SU-DHL-6 (cell line): ENCODE data around the gene ACACB.

ENCODE experiments used
- H2AFZ ChIP-seq: fragments of 200-600 bp; sonication (generic); 2 replicates; pipeline ENCODE4 v1.6.1; 2014; ENCODE audit warnings: low read depth, mild to moderate bottlenecking, moderate library complexity, mixed read lengths, antibody characterized with exemption, low read length; ENCODE audit not compliant: severe bottlenecking
- H3F3A ChIP-seq: fragments of 200-600 bp; shearing (Covaris generic); 2 replicates; pipeline ENCODE4 v1.6.0; 2016; ENCODE audit warnings: antibody characterized with exemption, mild to moderate bottlenecking; ENCODE audit not compliant: insufficient read depth
- H3K27ac ChIP-seq: fragments of 200-600 bp; sonication (generic); 2 replicates; pipeline ENCODE4 v1.5.1; 2016; ENCODE audit warnings: low read depth, mild to moderate bottlenecking, low read length, moderate library complexity, mixed read lengths
- H3K27me3 ChIP-seq: fragments of 200-600 bp; sonication (generic), shearing (Covaris generic); 2 replicates; pipeline ENCODE4 v1.6.0; 2014; ENCODE audit warnings: mild to moderate bottlenecking, low read length
- H3K36me3 ChIP-seq: fragments of 200-600 bp; sonication (generic); 2 replicates; pipeline ENCODE4 v1.6.1; 2014; ENCODE audit warnings: mild to moderate bottlenecking, low read length, mixed read lengths
- H3K4me2 ChIP-seq: fragments of 300-600, 200-600 bp; shearing (Covaris generic), sonication (generic); 2 replicates; pipeline ENCODE4 v1.6.0; 2014; ENCODE audit warnings: low read length, low read depth, mild to moderate bottlenecking; ENCODE audit not compliant: poor library complexity, severe bottlenecking
- H3K4me3 ChIP-seq: fragments of 200-600 bp; sonication (generic); 2 replicates; pipeline ENCODE4 v1.5.1; 2014; ENCODE audit warnings: antibody characterized with exemption, low read length, mild to moderate bottlenecking, mixed read lengths; ENCODE audit not compliant: insufficient read depth, poor library complexity, severe bottlenecking
- H3K79me2 ChIP-seq: fragments of 200-600 bp; sonication (generic); 2 replicates; pipeline ENCODE4 v1.6.1; 2014; ENCODE audit warnings: mild to moderate bottlenecking, low read length, moderate library complexity; ENCODE audit not compliant: insufficient read depth
- H3K9ac ChIP-seq: fragments of 200-600 bp; sonication (generic); 2 replicates; pipeline ENCODE4 v1.7.0; 2014; ENCODE audit warnings: mild to moderate bottlenecking, low read length
- H3K9me2 ChIP-seq: fragments of 200-600 bp; sonication (generic); replicated peaks from 2 replicates; pipeline ENCODE4 v1.6.1; 2014; ENCODE audit warnings: low read length; ENCODE audit not compliant: insufficient read depth
- H3K9me3 ChIP-seq: fragments of 200-600 bp; sonication (generic); 2 replicates; pipeline ENCODE4 v1.6.1; 2014; ENCODE audit warnings: low read length, mixed read lengths; ENCODE audit not compliant: insufficient read depth
- H4K20me1 ChIP-seq: fragments of 200-600 bp; sonication (generic); 2 replicates; pipeline ENCODE4 v1.6.1; 2014; ENCODE audit warnings: low read depth, mild to moderate bottlenecking, antibody characterized with exemption, low read length, moderate library complexity, mixed read lengths
- CTCF ChIP-seq: fragments of 200-600 bp; sonication (generic); IDR thresholded peaks from one replicate; pipeline ENCODE4 v1.5.1; 2017; ENCODE audit warnings: antibody characterized with exemption, mild to moderate bottlenecking, low read length, moderate library complexity; ENCODE audit not compliant: insufficient read depth, poor library complexity, severe bottlenecking
- EZH2phosphoT487 ChIP-seq: fragments of 200-600 bp; sonication (generic), shearing (Covaris generic); conservative IDR thresholded peaks from 2 replicates; pipeline ENCODE4 v1.6.1; 2018; ENCODE audit warnings: mild to moderate bottlenecking, antibody characterized with exemption, low read length, moderate library complexity, mixed read lengths

The ACACB gene

DNA sequence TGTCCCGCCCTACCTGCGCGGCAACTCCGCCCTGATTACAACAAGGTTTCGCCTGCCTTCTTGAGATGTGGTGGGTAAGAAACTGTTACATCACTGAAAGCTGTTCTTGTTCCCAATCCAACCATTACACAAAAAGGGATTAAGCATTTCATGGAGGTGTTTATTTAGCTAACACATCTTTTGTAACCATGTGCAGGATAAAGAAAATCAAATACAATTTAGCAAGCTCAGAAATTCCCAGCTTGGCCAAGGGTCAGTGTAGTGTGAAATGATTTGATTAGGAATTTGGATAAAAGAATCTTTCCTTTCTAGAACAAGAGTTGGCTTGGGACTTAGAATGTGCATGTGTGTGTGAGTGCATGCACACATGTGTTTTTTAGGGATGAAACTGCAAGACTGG is 186.4 kb downstream of the ACACB start:
- Histone ChIP-seq H3F3A (no peaks in the 10 kb centered on the region), H3K27ac (no peak overlapping the region), H2AFZ (no peak overlapping the region), H3K36me3 (no peaks in the 10 kb centered on the region), H3K27me3 (no peaks in the 10 kb centered on the region), H3K79me2 (no peaks in the 10 kb centered on the region), H3K9me2 (no peaks in the 10 kb centered on the region), H3K4me2 (no peak overlapping the region), H3K9ac (no peak overlapping the region), H4K20me1 (no peaks in the 10 kb centered on the region), H3K4me3 (no peak overlapping the region), H3K9me3 (no peaks in the 10 kb centered on the region)
- TF ChIP-seq CTCF (peak; percentile 4), EZH2phosphoT487 (no peak)

DNA sequence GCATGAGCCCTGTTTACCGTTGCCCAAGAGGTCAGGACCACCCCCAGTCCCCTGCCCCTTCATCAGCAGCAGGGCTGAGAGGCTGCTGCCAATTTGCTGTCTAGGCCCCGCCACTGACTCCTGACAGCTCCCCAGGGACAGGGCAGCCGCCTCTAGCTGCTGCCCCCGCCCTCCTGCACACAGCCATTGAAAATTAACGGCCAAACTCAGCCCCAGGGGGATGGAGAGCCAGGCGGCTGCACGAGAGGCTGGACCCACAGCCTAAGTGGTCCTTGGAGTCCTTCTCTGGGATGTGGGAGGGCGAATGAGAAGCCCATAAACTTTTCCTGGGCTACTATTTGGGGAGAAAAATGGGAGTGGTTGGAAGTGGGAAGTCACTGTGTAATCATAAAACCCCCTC is 188.1 kb downstream of the ACACB start:
- Histone ChIP-seq H3K4me3 (no peak overlapping the region), H4K20me1 (no peaks in the 10 kb centered on the region), H3K27ac (no peak overlapping the region), H2AFZ (no peak overlapping the region), H3K9me3 (no peaks in the 10 kb centered on the region), H3K79me2 (no peaks in the 10 kb centered on the region), H3K9me2 (no peaks in the 10 kb centered on the region), H3K27me3 (no peaks in the 10 kb centered on the region), H3K9ac (no peak overlapping the region), H3K4me2 (no peak overlapping the region), H3F3A (no peaks in the 10 kb centered on the region), H3K36me3 (no peaks in the 10 kb centered on the region)
- TF ChIP-seq CTCF: no peak
- TF ChIP-seq EZH2phosphoT487: no peak

DNA sequence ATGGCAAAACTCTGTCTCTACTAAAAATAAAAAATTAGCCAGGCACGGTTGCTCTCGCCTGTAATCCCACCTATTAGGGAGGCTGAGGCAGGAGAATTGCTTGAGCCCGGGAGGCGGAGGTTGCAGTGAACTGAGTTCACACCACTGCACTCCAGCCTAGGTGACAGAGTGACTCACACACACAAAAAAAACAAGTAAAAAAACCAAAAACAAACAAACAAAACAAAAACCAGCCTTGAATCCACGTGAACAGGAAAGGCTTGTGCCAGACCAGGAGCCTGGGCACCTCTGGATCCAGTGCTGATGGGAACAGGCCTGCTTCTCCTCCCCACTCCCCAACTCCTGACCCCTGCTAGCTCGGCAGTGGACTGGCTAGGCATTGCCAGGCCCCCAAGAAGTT is 189.2 kb downstream of the ACACB start:
- H3K4me3 ChIP-seq: no peak overlapping the region
- H3K36me3 ChIP-seq: no peaks in the 10 kb centered on the region
- H3F3A ChIP-seq: peaks cover 2% of the 10 kb centered on the region; the same call in 1 of the 2 replicates
- no peaks in the 10 kb centered on the region for H3K27me3 ChIP-seq
- no peaks in the 10 kb centered on the region for H3K79me2 ChIP-seq
- H3K9me2 ChIP-seq: no peaks in the 10 kb centered on the region
- H3K27ac ChIP-seq: no peak overlapping the region
- no peaks in the 10 kb centered on the region for H4K20me1 ChIP-seq
- no peak overlapping the region for H2AFZ ChIP-seq
- H3K9ac ChIP-seq: no peak overlapping the region
- no peaks in the 10 kb centered on the region for H3K9me3 ChIP-seq
- TF ChIP-seq EZH2phosphoT487: no peak
- no peak for TF ChIP-seq CTCF
- no peak overlapping the region for H3K4me2 ChIP-seq
